Measurements from ENCODE around the gene SLC5A7. TPM values are rescaled to one million over a fixed set of nuclear protein-coding genes. Genes with fewer than 3 reads are reported as not detected.

The SLC5A7 gene
- total RNA-seq, 1 experiment from 2014 or later = not detected

- in situ Hi-C loops (cut with HindIII; ENCODE audit: low pct_unique_long_range_greater_than_20kb, low sequenced_read_pairs) = no loop called here
- TF ChIP-seq TCF7L2 (IDR thresholded peaks at IDR 0.05; ENCODE audit: low read depth, low read length) = no peak
- no peak for TF ChIP-seq CTCF (IDR thresholded peaks at IDR 0.05)
- no peak for TF ChIP-seq POLR2AphosphoS5 (IDR thresholded peaks at IDR 0.05; ENCODE audit: low read depth, low read length)
- TF ChIP-seq REST (IDR thresholded peaks at IDR 0.05; ENCODE audit: insufficient read depth in 1 of 2, low read depth in 2 of 2, low read length in 1 of 2) = no peak
- TF ChIP-seq SIN3A (IDR thresholded peaks at IDR 0.05; ENCODE audit: borderline replicate concordance, insufficient read depth, low read depth, low read length) = no peak
- H3K27ac ChIP-seq (ENCODE audit: low read length) = no peak overlapping the region
- ChIA-PET POLR2A (no interaction called here), CTCF (interaction anchor here (0.7 kb wide), 1 partner anchor 148 kb away, joined by 5 read pairs; no protein-coding TSS in a partner anchor)
- DNase-seq (ENCODE audit: low read depth, low spot score) (no peak), ATAC-seq (no peak)
- no peaks in the 10 kb centered on the region for H3K36me3 ChIP-seq (ENCODE audit: control insufficient read depth, insufficient read depth, low read length)
- H3K9me3 ChIP-seq (ENCODE audit: control insufficient read depth, insufficient read depth, low read depth, low read length) = no peaks in the 10 kb centered on the region
- no TSS peak for BruUV-seq (replicated peaks)
- H3K4me1 ChIP-seq (ENCODE audit: control insufficient read depth, insufficient read depth, low read length) = no peaks in the 10 kb centered on the region
- no peaks in the 10 kb centered on the region for H3K27me3 ChIP-seq (ENCODE audit: control insufficient read depth, insufficient read depth, low read length)
- H3K4me3 ChIP-seq (ENCODE audit: low read depth in 2 of 2, low read length in 2 of 2) = no peak overlapping the region
- intact Hi-C loops (cut with micrococcal nuclease; ENCODE audit: unreplicated experiment) = no loop called here
Observed at GRCh38 chr2:108029496-108029895, 43.2 kb downstream of the SLC5A7 start.

- in situ Hi-C loops (cut with HindIII; ENCODE audit: low pct_unique_long_range_greater_than_20kb, low sequenced_read_pairs) (no loop called here), intact Hi-C loops (cut with micrococcal nuclease; ENCODE audit: unreplicated experiment) (no loop called here)
- ATAC-seq (no peak), DNase-seq (ENCODE audit: low read depth, low spot score) (no peak)
- H3K9me3 ChIP-seq (ENCODE audit: control insufficient read depth, insufficient read depth, low read depth, low read length) = no peaks in the 10 kb centered on the region
- H3K27me3 ChIP-seq (ENCODE audit: control insufficient read depth, insufficient read depth, low read length) = no peaks in the 10 kb centered on the region
- ChIA-PET CTCF (no interaction called here), POLR2A (no interaction called here)
- H3K4me3 ChIP-seq (ENCODE audit: low read depth in 2 of 2, low read length in 2 of 2) = no peak overlapping the region
- no TSS peak for BruUV-seq (replicated peaks)
- no peaks in the 10 kb centered on the region for H3K4me1 ChIP-seq (ENCODE audit: control insufficient read depth, insufficient read depth, low read length)
- TF ChIP-seq REST (IDR thresholded peaks at IDR 0.05; ENCODE audit: insufficient read depth in 1 of 2, low read depth in 2 of 2, low read length in 1 of 2) (no peak), POLR2AphosphoS5 (IDR thresholded peaks at IDR 0.05; ENCODE audit: low read depth, low read length) (no peak), SIN3A (IDR thresholded peaks at IDR 0.05; ENCODE audit: borderline replicate concordance, insufficient read depth, low read depth, low read length) (no peak)
- H3K36me3 ChIP-seq (ENCODE audit: control insufficient read depth, insufficient read depth, low read length) = no peaks in the 10 kb centered on the region
- H3K27ac ChIP-seq (ENCODE audit: low read length) = no peak overlapping the region
Observed at GRCh38 chr2:108029912-108030311, 43.6 kb downstream of the SLC5A7 start.
